NT2/D1 (cell line): ENCODE data around the gene TGFB3.

ENCODE experiments used
- SUZ12 ChIP-seq: IDR thresholded peaks from 2 replicates; pipeline ENCODE4 v1.6.1; 2011; ENCODE audit not compliant: insufficient read length, insufficient read depth; ENCODE audit errors: extremely low read depth
- YY1 ChIP-seq: IDR thresholded peaks from 2 replicates; pipeline ENCODE4 v1.6.1; 2011; ENCODE audit not compliant: insufficient read length, insufficient read depth
- ZNF274 ChIP-seq: IDR thresholded peaks from 2 replicates; pipeline ENCODE4 v1.6.1; 2011; ENCODE audit warnings: mild to moderate bottlenecking, low read depth, low read length

- TF ChIP-seq SUZ12 (no peak), ZNF274 (no peak), YY1 (no peak)
These were observed 40.8 kb downstream of the TGFB3 start for GRCh38 chr14:75941030-75941429.
